HG02763 (cell line): ENCODE data around the gene MRPL27.
"Not testable (repeated sequence)": the region's sequence is repeated elsewhere in the genome, so short reads cannot be mapped to it uniquely, and the experiment has no call there.

ENCODE experiments used
- ATAC-seq: cut with Tn5 transposase; IDR thresholded peaks from one replicate; pipeline ENCODE4 v1.9.1; 2021; ENCODE audit warnings: mild to moderate bottlenecking, moderate library complexity; ENCODE audit not compliant: unreplicated experiment

The MRPL27 gene

DNA sequence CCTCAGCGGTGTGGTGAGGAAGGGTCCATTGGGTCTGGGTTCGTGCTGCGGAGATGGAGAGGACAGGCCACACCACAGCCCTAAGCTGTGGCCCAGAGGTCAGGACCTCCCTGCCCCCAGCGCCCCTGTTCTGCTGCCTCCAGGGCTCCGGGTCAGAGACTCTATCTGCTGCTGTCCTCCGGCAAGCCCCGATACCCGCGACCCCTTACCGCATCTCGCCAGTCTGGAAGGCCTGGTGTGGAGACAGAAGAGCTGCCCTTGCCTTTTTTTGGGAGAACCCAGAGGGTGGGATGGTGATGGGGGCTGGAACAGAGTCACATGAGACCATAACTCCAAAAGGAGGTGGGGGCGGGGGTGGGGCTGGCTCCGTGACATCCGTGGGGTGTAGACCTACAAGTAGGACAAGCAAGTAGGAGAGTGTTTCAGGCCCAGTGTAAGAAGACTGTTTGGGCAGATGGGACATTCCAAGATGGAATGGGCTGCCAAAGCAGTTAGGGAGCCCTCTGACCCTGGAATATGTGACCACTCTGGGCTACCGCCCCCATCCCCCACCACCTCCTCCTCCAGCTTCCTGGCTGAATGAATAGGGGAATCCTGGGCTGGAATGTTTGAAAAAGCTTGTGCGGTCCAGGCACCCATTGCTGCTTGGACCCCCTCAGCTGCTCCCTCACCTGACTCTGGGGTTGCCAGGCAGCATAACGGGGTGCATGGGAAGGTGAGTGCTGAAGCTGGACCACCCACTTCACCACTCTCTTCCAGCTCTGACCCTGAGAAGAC, 25.7 kb downstream of the MRPL27 start:
- ATAC-seq, result no peak

DNA sequence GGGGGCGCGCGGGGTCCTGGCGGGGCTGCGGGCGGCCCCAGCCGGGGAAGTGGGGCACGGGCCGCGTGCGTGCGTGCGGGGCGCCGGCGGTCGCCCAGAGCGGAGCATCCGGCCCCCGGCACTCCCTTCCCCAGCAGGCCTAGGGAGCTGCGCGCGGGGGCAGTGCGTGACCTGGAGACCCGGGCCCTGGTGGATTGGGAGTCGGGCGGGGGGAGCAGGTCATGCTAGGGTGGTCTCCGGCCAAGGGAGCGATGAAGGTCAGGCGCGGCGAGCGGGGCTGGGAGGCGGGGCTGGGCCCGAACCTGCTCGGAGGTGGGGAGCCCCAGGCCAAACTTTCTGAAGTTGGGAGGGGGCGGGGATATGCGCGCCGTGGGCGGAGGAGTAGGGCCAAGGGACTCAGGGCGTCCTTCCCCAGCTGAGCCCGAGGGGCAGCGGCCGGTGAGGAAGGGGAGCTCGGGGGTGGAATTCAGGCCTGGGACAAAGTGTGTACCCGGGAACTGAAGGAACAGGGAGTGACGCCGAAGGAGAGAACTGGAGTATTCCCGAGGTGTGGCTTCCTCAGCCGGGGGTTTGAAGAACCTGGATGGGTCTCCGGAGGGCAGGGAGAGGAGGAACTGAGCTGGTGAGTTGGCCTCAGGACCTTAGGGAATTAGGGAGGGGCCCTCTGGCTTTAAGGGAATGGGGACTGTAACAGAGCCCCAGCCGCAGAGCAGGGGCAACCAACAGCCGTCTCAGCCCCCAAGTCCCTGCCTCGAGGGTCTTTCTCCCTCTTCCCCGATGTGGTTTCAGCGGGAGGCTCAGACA, 26.5 kb downstream of the MRPL27 start:
- peak; percentile 38 for ATAC-seq

DNA sequence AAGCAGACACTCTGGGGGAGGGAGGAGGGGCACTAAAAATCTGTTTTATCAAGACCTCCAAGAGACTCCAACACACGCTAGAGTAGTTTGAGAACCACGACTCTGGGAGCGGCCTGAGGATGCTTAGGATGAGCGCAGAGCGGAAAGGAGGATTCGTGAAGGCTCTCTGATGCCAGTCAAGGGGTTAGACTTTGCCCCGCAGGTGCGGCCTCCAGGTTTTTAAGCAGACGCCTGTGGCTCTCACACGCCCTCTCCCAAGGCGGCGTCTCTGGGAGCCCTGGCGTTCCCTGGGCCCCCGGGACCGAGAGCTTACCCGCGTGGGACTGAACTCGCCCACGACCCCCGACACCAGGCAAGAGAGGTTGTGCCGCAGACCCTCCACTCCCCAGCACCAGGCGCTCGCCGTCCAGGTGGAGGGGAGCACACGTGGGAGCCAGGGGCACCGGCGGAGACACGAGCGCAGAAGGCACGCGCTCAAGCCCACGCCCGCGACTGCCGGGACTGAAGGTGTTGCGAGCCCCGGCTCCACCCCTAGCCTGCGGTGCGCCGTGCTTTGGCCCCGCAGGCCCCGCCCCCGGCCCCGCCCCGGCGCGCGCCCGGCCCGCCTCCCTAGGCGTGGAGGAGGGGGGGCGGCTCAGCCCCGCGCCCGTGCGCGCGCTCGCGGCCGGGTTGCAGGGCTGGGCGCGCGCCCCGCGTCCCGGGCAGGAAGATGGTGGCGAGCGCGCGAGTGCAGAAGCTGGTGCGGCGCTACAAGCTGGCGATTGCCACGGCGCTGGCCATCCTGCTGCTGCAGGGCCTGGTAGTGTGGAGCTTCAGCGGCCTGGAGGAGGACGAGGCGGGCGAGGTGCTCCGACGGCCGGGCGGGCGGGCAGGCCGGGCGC, 27.3 kb downstream of the MRPL27 start, which contains the start of gene XYLT2:
XYLT2 (plus strand) TSS at position 695 of the 881 bp plus-strand sequence; CDS start at position 710, 15 bp downstream.
- peak; percentile 80 for ATAC-seq

DNA sequence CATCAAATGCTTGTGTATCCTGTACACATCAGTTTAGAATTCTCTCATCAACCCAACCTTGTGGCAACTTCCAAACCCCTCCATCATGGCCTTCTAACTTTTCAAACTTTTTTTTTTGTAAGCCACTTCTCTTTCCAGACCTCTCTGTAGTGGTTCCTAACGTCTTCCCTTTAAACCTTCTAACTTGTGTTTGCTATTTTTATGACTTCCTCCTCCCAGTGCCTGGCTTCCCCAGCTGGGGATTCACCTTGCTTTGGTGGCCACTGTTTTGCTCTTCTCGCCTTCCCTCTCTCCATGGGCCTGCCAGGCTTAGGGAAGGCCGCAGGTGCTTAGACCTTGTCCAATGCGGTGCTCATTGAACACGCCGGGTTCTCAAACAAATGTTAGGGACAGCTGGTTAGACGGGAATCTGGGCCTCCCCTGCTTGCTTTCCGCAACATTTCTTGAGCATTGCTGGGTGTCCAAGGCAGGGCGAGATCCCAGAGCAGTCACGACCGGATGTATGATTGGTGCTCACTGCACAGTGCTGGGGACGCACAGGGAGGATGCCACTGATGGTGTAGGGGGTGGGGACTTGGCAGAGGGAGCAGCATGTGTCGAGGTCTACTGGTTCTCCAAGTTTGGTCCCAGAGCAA, 28.1 kb downstream of the MRPL27 start:
- ATAC-seq, result no peak

DNA sequence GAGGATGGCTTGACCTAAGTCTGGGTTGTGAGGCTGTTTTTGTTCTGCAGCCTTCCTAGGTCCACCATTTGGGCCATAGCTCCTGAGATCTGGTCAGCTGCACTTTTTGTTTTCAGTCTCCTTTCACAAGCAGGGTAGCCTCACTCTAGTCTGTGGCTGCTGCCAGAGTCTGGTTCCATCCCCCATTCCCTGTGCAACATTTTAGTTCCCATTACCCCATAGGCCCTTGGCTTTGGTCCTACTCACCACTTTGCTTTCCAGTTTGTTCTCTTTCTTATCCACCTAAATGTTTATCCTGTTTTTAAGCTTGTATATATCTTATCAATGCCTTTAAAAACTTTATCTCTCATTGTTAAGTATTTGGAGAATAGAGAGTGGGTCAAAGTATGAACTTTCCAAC, 33.6 kb downstream of the MRPL27 start:
- ATAC-seq, result no peak

DNA sequence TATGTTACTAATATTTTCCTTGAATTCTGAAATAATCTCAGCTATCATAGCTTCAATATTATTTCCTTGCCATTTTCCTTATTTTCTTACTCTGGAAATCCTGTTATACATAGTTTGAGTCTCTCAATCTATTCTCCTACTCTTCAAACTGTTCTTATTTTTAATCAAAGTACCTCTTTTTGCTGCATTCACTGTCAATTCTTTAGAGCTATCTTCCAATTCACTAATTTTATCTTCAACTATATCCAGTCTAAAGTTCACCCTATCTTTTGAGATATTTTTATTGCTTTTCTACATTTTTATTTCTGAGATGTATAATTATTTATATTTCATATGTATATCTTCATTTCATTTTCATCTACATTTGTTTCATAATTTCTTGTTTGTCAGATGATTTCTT, 34.3 kb downstream of the MRPL27 start:
- no peak for ATAC-seq

DNA sequence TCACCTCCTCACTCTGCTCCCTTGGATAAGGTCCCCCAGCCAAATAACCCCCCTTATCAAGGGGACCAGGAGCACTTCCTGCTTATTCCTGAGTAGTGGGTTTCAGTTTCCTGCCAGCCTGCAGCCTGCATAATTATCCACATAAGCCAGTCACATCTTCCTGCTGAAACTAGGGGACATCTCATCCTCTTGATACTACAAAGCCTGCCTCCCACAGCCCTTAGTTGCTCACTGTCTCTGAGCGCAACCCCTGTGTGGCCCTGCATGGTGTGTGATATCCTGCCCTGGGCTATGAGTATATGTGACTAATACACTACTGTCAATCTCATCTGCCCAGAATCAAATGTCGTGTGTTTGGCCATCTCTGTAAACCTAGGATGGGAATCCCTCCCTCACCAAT, 35.0 kb downstream of the MRPL27 start:
- no peak for ATAC-seq

DNA sequence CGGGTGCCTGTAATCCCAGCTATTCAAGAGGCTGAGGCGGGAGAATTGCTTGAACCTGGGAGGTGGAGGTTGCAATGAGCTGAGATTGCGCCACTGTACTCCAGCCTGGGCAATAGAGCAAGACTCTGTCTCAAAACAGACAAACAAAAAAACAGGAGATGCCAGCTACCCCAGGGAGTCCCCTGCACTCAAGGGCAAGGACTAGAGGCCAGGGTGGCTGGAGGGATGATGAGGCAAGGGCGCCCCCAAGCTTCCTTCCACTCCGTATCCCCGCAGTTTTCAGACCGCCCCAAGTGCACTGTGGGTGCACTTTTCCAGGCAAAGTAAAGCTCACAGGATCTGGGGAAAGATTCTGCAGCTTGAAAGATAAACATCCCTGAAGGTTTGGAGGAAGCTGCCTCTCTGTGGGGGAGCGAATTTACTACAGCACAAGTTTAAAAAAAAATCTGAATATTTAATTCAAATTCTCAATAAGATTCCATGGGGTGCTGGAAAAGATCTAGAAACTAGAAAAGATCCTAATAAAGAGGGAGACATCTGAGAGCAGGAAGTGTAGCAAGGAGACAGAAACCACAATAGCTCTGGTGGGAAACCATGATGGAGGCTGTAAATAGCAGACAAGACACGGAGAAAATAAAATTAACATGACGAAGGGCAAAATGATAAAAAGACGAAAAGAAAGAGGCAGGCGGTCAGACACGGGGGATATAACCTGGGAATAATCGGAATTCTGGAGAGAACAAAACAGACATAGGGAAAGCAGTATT, 39.5 kb downstream of the MRPL27 start:
- ATAC-seq, result not testable (repeated sequence)

DNA sequence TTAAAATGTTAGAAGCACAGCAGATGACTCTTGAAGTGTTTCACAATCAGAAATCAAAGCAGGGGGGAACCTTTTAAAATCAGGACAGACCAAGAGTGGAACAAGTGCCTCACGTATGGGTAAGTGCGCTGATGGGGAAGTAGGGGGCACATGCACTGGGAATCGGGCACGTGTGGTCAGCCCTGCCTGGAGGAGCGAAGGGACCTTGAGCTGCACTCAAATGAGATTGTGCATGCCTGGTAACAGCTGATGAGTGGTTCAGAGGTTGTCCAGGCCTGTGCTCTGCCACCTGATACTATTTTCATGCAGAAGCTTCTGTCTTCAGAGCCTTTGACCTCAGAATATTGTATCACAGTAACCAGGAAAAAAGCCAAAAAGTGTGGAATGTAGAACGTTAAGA, 40.8 kb downstream of the MRPL27 start:
- no peak for ATAC-seq

DNA sequence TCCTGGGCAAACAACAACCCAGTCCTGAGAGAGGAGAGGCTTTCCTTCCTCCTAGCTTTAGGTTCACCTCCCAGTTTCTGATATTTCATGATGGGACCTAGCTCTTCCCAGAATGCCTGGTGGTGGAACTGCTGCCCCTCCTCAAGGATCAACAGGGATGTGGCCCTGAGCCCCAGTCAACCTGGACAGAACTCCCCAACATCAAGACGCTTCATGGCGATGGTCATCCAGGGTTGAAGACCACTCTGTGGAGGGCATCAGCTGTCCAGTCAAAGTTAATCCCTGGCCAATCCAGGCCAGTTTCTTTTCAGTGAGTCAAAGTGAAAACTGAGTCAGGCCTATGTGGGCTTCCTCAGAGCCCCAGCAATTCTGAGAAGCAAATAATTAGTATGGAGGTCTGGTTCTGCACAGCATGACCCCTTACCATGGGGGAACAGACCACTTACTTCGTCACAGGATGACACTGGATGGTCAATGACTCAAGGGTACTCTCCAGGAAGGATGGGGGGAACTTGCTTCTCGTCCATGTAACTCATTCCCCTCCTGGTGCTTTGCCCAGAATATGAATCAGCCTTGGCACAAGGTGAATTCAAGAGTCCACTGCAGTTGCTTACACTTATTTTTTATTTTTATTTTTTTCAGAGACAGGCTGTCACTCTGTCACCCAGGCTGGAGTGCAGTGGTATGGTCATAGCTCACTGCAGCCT, 41.7 kb downstream of the MRPL27 start:
- ATAC-seq, result no peak

DNA sequence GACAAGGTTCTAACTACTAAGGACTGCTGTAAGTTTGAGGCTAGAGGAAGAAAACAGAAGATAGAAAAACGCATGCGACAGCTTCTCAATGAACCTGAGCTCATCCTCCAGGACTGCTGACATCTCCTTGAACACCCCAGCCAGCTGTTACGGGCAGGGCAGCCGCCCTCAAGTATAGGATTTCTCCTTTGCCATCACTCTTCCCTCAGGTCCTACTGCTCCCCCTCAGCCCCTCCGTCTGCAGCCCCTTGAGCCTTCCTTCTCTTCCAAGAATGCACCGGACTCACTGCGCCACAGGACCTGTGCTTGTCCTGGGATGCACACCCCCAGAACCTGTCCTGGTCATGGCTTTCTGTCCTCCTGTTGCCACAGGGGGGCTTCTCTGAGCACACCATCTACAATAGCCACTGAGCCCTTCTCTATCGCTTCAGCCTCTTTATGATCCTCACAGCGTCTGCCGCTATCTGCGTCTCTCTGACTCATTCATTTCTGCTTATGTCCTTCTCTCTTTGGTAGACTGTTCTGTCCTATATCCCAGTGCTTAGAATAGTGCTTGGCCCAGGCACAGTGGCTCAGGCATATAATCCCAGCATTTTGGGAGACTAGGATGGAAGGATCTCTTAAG, 42.7 kb downstream of the MRPL27 start:
- no peak for ATAC-seq

DNA sequence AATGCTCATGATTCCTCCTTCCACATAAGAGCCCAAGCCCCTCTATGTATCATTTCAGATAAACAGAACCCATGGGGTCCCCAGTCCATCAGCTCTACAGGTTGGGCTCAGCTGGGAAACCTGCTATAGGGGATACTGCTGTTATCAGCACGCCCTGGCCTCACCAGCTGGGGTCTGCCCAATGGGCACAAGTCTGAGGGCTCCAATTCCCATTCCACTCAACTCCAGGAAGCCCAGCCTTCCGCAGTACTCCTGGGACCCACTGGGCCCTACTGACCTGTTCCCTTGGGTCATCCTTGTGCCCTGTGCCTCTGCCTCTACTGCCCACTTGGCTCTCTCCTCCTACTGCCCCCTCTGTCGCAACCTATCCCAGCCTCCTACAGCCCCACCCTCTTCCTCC, 43.3 kb downstream of the MRPL27 start:
- ATAC-seq, result no peak

DNA sequence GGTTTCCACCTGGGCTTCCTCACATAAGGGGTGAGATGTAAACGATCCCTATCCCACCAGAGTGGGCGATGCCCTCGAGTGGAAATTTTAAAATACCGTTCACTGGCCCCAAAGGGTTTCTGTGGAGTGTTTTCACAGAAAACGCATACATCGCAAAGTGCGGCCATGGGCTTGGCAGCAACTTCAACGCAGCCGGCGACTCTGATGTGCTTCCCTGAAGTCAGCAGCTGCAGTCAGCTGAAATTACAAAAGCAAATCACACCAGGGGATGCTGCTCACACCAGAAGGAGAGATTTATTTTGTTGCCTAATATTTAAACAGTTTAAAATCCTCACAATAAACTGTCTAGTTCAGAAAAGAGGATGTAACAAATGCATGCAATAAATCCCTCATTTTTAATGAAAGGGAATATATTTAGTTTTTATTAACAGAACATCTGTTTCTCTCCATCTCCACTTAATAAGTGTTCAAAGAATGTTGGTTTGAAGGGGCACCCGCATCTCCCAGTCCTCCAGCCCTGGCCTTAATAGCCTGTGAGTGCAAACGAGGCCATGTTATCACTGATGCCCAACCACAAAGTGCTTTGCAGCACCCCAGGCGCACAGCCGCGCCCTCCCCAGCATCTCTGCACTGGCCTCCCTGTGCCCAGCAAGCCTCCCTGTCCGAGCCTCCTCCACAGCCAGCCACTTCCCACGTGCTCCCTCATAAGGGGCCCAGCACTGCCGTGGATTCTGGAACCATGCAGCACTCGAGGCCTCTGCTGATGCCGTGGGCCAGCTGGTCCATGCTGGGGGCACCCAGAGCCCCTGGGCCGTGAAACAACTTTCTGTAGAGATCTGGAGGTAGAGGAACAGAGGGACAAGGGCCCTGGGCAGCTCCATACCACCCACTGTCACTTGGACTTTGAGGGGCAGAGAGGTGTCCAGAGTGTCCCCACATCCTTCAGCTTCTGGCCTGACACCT, 44.3 kb downstream of the MRPL27 start:
- ATAC-seq, result no peak

DNA sequence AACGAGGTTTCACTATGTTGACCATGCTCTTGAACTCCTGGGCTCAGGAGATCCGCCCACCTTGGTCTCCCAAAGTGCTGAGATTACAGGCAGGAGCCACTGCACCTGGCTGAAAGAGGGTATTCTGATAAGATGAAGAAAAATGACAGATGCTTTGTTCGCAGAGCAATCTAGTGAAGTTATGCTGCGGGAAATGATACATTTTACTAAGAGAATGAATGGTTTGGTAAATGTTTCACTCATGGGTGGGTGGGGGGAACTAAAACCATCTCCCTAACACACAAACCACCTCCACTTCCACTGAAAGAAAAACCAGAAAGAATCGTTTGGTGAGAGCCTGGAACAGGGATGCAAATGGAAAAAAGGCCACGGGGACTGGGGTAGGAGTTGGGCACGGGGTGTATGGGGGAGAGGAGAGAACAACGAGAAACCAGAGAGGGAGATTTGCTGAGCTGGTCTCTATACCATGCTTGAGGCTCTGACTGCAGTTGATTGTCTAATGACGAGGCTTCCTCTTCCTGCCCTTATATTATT, 46.1 kb downstream of the MRPL27 start:
- ATAC-seq, result no peak

DNA sequence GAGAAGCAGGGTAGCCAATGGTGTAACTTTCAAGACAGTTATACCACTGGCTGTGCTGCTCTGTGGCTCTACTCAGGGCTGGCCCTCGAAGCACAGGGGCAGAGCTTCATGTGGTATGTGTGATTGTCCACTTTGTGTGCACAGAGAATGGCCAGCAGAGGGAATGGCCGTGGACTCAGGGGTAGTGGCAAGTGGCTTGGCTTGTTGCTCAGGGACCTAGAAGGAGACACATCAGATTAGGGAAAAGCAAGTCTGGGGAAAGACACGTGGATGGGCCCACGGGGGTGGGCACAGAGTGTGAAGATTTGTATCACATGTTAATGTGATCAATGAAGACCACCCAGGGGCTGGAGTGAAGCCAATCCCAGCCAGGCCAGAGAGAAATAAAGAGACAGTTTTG, 47.1 kb downstream of the MRPL27 start:
- no peak for ATAC-seq

DNA sequence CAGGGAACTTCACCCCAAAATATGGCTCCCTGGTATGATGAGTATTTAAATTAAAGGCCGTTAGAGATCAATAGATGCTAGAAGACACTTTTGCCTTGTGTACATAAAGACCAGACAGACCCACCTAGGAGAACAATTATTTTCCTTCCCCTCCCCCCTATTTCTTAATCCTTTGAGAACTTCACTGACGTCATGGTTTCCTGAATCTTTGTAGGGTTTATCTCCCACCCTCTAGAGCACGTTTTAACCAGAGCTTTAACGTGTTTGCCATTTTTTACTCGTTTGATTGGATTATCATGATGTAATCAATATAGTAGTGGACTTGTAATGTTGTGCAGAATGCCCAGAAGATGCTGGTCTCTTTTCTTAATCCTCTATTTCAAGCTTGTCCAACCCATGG, 49.9 kb downstream of the MRPL27 start:
- no peak for ATAC-seq

DNA sequence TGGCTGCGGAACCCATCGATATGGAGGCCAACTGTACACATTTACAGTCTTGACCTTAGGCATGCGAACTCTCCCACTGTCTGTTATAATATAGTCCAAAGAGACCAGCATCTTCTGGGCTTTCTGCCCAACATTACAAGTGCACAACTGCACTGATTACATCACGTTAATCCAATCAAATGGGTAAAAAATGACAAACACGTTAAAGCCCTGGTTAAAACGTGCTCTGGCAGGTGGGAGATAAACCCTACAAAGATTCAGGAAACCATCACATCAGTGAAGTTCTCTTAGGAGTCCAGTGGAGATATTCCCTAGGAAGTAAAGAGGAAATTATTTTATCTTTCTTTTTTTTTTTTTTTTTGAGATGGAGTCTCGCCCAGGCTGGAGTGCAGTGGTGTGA, 50.7 kb downstream of the MRPL27 start:
- ATAC-seq, result no peak
